ENCODE data around the gene RBFOX2.

GRCh38 chr22:35863432-35863831 lies 165.2 kb downstream of the RBFOX2 start:
- no peak for TF ChIP-seq CTCF (IDR thresholded peaks at IDR 0.05)
- TF ChIP-seq POLR2AphosphoS5 (IDR thresholded peaks at IDR 0.05) = no peak
- TF ChIP-seq POLR2A (IDR thresholded peaks at IDR 0.05) = no peak
- TF ChIP-seq EP300 (IDR thresholded peaks at IDR 0.05) = no peak
